ENCODE measurements around the gene TUBB1. TPM values are rescaled to one million over a fixed set of nuclear protein-coding genes. Genes with fewer than 3 reads are reported as not detected.

Gene TUBB1
- total and polyA plus RNA-seq, 2 donors from 2014 or later: 0.17 TPM; not detected in 1

GRCh38 chr20:58993332-58994248, 25.6 kb upstream of the TUBB1 start:
- Histone ChIP-seq H3K4me1 (ENCODE audit: control insufficient read depth in 2 of 3, insufficient read depth in 2 of 3, low read depth in 1 of 3, low read length in 3 of 3) (peaks cover 0 to 11% (median 10%) of the 10 kb centered on the region in 3 donors), H3K27ac (ENCODE audit: low read depth in 2 of 2, low read length in 2 of 2) (no peak overlapping the region), H3K27me3 (ENCODE audit: control insufficient read depth, insufficient read depth, low read length) (no peaks in the 10 kb centered on the region), H3K4me3 (ENCODE audit: low read length in 3 of 3) (no peak overlapping the region), H3K9ac (ENCODE audit: low read length in 3 of 3) (no peak overlapping the region), H3K36me3 (ENCODE audit: control insufficient read depth in 2 of 3, insufficient read depth in 3 of 3, low read length in 3 of 3) (peaks cover 16 to 77% (median 49%) of the 10 kb centered on the region in 3 donors), H3K9me3 (ENCODE audit: control insufficient read depth in 2 of 3, insufficient read depth in 1 of 3, low read length in 3 of 3) (no peaks in the 10 kb centered on the region)
- FAIRE-seq: no peak
- DNase-seq: peak in 1 of 5 donors; percentile 30
- TF ChIP-seq CTCF (IDR thresholded peaks at IDR 0.05; ENCODE audit: borderline replicate concordance, extremely low read depth, insufficient read depth): no peak
- intact Hi-C loops (cut with DNase I): no loop called here

GRCh38 chr20:58994390-58995159, 24.7 kb upstream of the TUBB1 start:
- Histone ChIP-seq H3K27ac (ENCODE audit: low read depth in 2 of 2, low read length in 2 of 2) (no peak overlapping the region), H3K4me1 (ENCODE audit: control insufficient read depth in 2 of 3, insufficient read depth in 2 of 3, low read depth in 1 of 3, low read length in 3 of 3) (peaks cover 0 to 11% (median 10%) of the 10 kb centered on the region in 3 donors), H3K9me3 (ENCODE audit: control insufficient read depth in 2 of 3, insufficient read depth in 1 of 3, low read length in 3 of 3) (no peaks in the 10 kb centered on the region), H3K4me3 (ENCODE audit: low read length in 3 of 3) (no peak overlapping the region), H3K36me3 (ENCODE audit: control insufficient read depth in 2 of 3, insufficient read depth in 3 of 3, low read length in 3 of 3) (peaks cover 16 to 67% (median 45%) of the 10 kb centered on the region in 3 donors), H3K27me3 (ENCODE audit: control insufficient read depth, insufficient read depth, low read length) (no peaks in the 10 kb centered on the region), H3K9ac (ENCODE audit: low read length in 3 of 3) (no peak overlapping the region)
- no peak for TF ChIP-seq CTCF (IDR thresholded peaks at IDR 0.05; ENCODE audit: borderline replicate concordance, extremely low read depth, insufficient read depth)
- FAIRE-seq (no peak), DNase-seq (no peak)
- intact Hi-C loops (cut with DNase I): no loop called here

- Histone ChIP-seq H3K9ac (ENCODE audit: low read length in 3 of 3) (no peak overlapping the region), H3K4me3 (ENCODE audit: low read length in 3 of 3) (no peak overlapping the region), H3K27ac (ENCODE audit: low read depth in 2 of 2, low read length in 2 of 2) (peak overlapping the region; percentile 72 to 85), H3K36me3 (ENCODE audit: control insufficient read depth in 2 of 3, insufficient read depth in 3 of 3, low read length in 3 of 3) (peaks cover 16 to 60% (median 42%) of the 10 kb centered on the region in 3 donors), H3K27me3 (ENCODE audit: control insufficient read depth, insufficient read depth, low read length) (no peaks in the 10 kb centered on the region), H3K4me1 (ENCODE audit: control insufficient read depth in 2 of 3, insufficient read depth in 2 of 3, low read depth in 1 of 3, low read length in 3 of 3) (peaks cover 0 to 11% (median 10%) of the 10 kb centered on the region in 3 donors), H3K9me3 (ENCODE audit: control insufficient read depth in 2 of 3, insufficient read depth in 1 of 3, low read length in 3 of 3) (no peaks in the 10 kb centered on the region)
- TF ChIP-seq CTCF (IDR thresholded peaks at IDR 0.05; ENCODE audit: borderline replicate concordance, extremely low read depth, insufficient read depth): no peak
- FAIRE-seq: no peak
- peak in 3 of 5 donors; percentile 56 to 77 (median 60) for DNase-seq
- intact Hi-C loops (cut with DNase I): no loop called here
Measured at GRCh38 chr20:58995461-58996225, 23.6 kb upstream of the TUBB1 start.

Measured in kidney (tissue), 14 donors.